Measurements from ENCODE around the gene TRIM39. TPM values are rescaled to one million over a fixed set of nuclear protein-coding genes. Genes with fewer than 3 reads are reported as not detected.
"Not testable (repeated sequence)": the region's sequence is repeated elsewhere in the genome, so short reads cannot be mapped to it uniquely, and the experiment has no call there.

Gene TRIM39
- 7.7 TPM for total RNA-seq
- long read RNA-seq, transcript TRIM39-205 (8 exons, 3,249 nt) = major isoform, 10 of 23 reads
- long read RNA-seq, partial matches to known transcripts = 6 of 23 reads
- long read RNA-seq, other reads (novel, unspliced or antisense) = 6 of 23 reads

GRCh38 chr6:30326526-30327231 lies at the start of gene TRIM39:
TRIM39 (plus strand) TSS chr6:30326927; CDS start chr6:30329318, 2,391 bp downstream.
- H3K4me3 ChIP-seq = peak within 1 kb of the TSS; percentile 91
- H3K27me3 ChIP-seq (ENCODE audit: low read depth) = no peaks in the 10 kb centered on the region
- no peaks in the 10 kb centered on the region for H3K9me3 ChIP-seq (replicated peaks)
- intact Hi-C loops (cut with micrococcal nuclease) = no loop called here
- peaks cover 58% of the 10 kb centered on the region for H3K4me1 ChIP-seq
- TF ChIP-seq CTCF (IDR thresholded peaks at IDR 0.05; ENCODE audit: borderline replicate concordance) = no peak
- DNase-seq = peak; percentile 89
- peak within 1 kb of the TSS; percentile 98 for H3K27ac ChIP-seq (replicated peaks)
- H3K36me3 ChIP-seq = peaks cover 25% of the 10 kb centered on the region

DNA sequence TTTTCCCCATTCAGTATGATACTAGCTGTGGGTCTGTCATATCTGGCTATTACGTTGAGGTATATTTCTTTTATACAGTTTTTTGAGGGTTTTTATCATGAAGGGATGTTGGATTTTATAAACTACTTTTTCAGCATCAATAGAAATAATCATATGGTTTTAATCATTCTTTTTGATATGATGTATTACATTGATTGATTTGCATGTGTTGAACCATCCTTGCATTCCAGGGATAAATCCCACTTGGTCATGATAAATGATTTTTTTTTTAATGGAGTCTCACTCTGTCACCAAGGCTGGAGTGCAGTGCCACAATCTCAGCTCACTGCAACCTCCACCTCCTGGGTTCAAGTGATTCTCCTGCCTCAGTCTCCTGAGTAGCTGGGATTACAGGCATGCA lies 45.7 kb upstream of the TRIM39 start:
- Histone ChIP-seq H3K36me3 (peaks cover 12% of the 10 kb centered on the region), H3K9me3 (replicated peaks) (peaks cover 89% of the 10 kb centered on the region)
- H3K27ac ChIP-seq (replicated peaks); intact Hi-C loops (cut with micrococcal nuclease); H3K27me3 ChIP-seq (ENCODE audit: low read depth); H3K4me3 ChIP-seq; H3K4me1 ChIP-seq; DNase-seq: not testable (repeated sequence)

DNA sequence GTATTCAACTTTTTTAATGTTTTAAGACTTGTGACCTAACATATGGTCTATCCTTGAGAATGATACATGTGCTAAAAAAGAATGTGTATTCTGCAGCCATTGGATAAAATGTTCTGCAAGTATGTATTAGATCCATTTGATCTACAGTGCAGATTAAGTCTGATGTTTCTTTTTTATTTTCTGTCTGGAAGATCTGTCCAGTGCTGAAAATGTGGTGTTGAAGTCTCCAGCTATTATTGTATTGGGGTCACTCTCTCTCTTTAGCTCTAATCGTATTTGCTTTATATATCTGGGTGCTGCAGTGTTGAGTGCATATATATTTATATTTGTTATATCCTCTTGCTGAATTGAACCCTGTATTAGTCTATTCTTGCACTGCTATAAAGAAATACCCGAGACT lies 44.2 kb upstream of the TRIM39 start:
- no peak for TF ChIP-seq CTCF (IDR thresholded peaks at IDR 0.05; ENCODE audit: borderline replicate concordance)
- DNase-seq = no peak
- Histone ChIP-seq H3K36me3 (peaks cover 12% of the 10 kb centered on the region), H3K27me3 (ENCODE audit: low read depth) (no peaks in the 10 kb centered on the region), H3K27ac (replicated peaks) (no peak overlapping the region), H3K9me3 (replicated peaks) (peaks cover 100% of the 10 kb centered on the region), H3K4me3 (no peak overlapping the region), H3K4me1 (no peaks in the 10 kb centered on the region)
- intact Hi-C loops (cut with micrococcal nuclease) = no loop called here

GRCh38 chr6:30283761-30284160 lies 43.0 kb upstream of the TRIM39 start:
- peaks cover 95% of the 10 kb centered on the region for H3K9me3 ChIP-seq (replicated peaks)
- intact Hi-C loops (cut with micrococcal nuclease) = no loop called here

DNA sequence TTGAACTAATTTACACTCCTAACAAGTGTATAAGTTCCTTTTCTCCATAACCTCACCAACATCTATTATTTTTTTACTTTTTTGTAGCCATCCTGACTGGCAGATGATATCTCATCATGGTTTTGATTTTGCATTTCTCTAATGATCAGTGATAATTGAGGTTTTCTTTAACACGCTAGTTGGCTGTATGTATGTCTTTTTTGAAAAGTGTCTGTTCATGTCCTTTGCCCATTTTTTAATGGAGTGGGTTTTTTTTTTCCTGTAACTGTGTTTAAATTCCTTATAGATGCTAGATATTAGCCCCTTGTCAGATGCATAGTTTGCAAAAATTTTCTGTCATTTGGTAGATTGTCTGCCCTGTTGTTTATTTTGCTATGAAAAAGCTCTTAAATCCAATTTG lies 39.6 kb upstream of the TRIM39 start:
- DNase-seq = no peak
- Histone ChIP-seq H3K4me1 (no peaks in the 10 kb centered on the region), H3K27me3 (ENCODE audit: low read depth) (no peaks in the 10 kb centered on the region), H3K27ac (replicated peaks) (no peak overlapping the region), H3K36me3 (peaks cover 40% of the 10 kb centered on the region), H3K9me3 (replicated peaks) (peaks cover 61% of the 10 kb centered on the region), H3K4me3 (no peak overlapping the region)
- no peak for TF ChIP-seq CTCF (IDR thresholded peaks at IDR 0.05; ENCODE audit: borderline replicate concordance)
- intact Hi-C loops (cut with micrococcal nuclease) = no loop called here

More at GRCh38 chr6:30283761-30284160, 43.0 kb upstream of the TRIM39 start:
- no peak for DNase-seq
- H3K4me3 ChIP-seq = no peak overlapping the region
- H3K27me3 ChIP-seq (ENCODE audit: low read depth) = no peaks in the 10 kb centered on the region
- H3K27ac ChIP-seq (replicated peaks) = no peak overlapping the region
- H3K4me1 ChIP-seq = no peaks in the 10 kb centered on the region
- TF ChIP-seq CTCF (IDR thresholded peaks at IDR 0.05; ENCODE audit: borderline replicate concordance) = no peak
- peaks cover 16% of the 10 kb centered on the region for H3K36me3 ChIP-seq

- no peak for DNase-seq
- TF ChIP-seq CTCF (IDR thresholded peaks at IDR 0.05; ENCODE audit: borderline replicate concordance) = no peak
- Histone ChIP-seq H3K9me3 (replicated peaks) (no peaks in the 10 kb centered on the region), H3K27ac (replicated peaks) (no peak overlapping the region), H3K4me1 (peaks cover 11% of the 10 kb centered on the region), H3K27me3 (ENCODE audit: low read depth) (no peaks in the 10 kb centered on the region), H3K4me3 (no peak overlapping the region), H3K36me3 (peaks cover 43% of the 10 kb centered on the region)
- intact Hi-C loops (cut with micrococcal nuclease) = no loop called here
These were observed 30.9 kb upstream of the TRIM39 start for GRCh38 chr6:30295837-30296236.

Measured in left ventricle myocardium inferior (tissue), 1 donor.